SK-N-MC (cell line): Measurements from ENCODE around the gene AMOTL2.

Source experiments
- DNase-seq: peaks from one replicate; pipeline ENCODE4 v3.0.0-alpha.2; 2011; ENCODE audit warnings: low read depth, low spot score
- H3K27ac ChIP-seq: fragments of 200-600 bp; sonication (generic); 2 replicates; pipeline ENCODE4 v1.5.1; 2016; ENCODE audit warnings: mixed run types
- H3K36me3 ChIP-seq: fragments of 200-600 bp; sonication (generic); 2 replicates; pipeline ENCODE4 v1.6.1; 2017; ENCODE audit warnings: antibody characterized with exemption, low read length, mixed read lengths; ENCODE audit not compliant: insufficient read depth
- H3K4me3 ChIP-seq: fragments of 200-600 bp; sonication (generic); 2 replicates; pipeline ENCODE4 v1.5.1; 2016
- H3K9ac ChIP-seq: fragments of 200-600 bp; sonication (generic); 2 replicates; pipeline ENCODE4 v1.8.0; 2017; ENCODE audit warnings: mixed run types, mixed read lengths; ENCODE audit not compliant: insufficient read length
- H3K9me3 ChIP-seq: fragments of 200-600 bp; sonication (generic); 2 replicates; pipeline ENCODE4 v1.6.1; 2017; ENCODE audit warnings: low read depth, mild to moderate bottlenecking, antibody characterized with exemption, low read length, moderate library complexity, mixed read lengths
- EZH2 ChIP-seq: fragments of 200-600 bp; sonication (generic); IDR thresholded peaks from one replicate; pipeline ENCODE4 v1.6.1; 2017; ENCODE audit warnings: antibody characterized with exemption
- FOXP2 ChIP-seq: optimal IDR thresholded peaks from 2 replicates; pipeline ENCODE3; 2011; ENCODE audit warnings: mild to moderate bottlenecking, moderate library complexity; ENCODE audit not compliant: insufficient read depth; ENCODE audit errors: extremely low read length, control extremely low read depth
- POLR2AphosphoS5 ChIP-seq: IDR thresholded peaks from 2 replicates; pipeline ENCODE4 v1.6.1; 2012; ENCODE audit warnings: mild to moderate bottlenecking, low read depth, low read length, borderline replicate concordance

Gene AMOTL2

DNA sequence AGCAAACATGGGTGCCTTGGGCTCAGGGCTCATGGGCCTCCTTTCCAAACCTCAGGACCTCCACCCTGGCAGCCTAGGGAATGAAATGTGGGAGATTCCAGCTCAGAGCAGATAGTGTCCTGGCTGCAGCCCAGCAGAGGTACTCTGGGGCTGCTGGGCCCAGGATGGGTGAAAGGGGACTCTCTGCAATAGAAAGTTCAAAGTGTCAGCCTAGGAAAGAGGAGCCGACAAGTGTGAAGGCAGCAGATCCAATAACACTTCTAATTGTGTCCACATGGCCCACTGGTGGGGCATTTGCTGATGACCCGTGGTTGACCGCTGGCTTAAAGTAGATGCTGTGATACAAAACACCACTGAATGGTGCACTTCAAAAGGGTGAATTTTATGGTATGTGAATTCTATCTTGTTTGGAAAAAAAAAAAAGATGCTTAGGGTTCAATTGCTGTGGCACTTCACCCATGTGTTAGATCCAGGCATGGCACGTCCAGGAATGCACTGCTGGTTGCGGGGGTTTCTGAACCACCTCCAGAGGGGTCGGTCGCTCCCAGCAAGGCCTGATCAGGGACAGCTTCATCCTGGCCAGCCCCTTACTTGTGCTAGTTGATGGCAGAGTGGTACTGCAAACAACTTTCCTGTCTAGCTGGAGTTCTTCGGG lies 20.9 kb downstream of the AMOTL2 start:
- no peak for DNase-seq
- no peak overlapping the region for H3K9ac ChIP-seq
- no peaks in the 10 kb centered on the region for H3K9me3 ChIP-seq
- H3K27ac ChIP-seq, result no peak overlapping the region
- peaks cover 51% of the 10 kb centered on the region for H3K36me3 ChIP-seq
- H3K4me3 ChIP-seq, result no peak overlapping the region
- no peak for TF ChIP-seq FOXP2
- no peak for TF ChIP-seq POLR2AphosphoS5
- no peak for TF ChIP-seq EZH2

DNA sequence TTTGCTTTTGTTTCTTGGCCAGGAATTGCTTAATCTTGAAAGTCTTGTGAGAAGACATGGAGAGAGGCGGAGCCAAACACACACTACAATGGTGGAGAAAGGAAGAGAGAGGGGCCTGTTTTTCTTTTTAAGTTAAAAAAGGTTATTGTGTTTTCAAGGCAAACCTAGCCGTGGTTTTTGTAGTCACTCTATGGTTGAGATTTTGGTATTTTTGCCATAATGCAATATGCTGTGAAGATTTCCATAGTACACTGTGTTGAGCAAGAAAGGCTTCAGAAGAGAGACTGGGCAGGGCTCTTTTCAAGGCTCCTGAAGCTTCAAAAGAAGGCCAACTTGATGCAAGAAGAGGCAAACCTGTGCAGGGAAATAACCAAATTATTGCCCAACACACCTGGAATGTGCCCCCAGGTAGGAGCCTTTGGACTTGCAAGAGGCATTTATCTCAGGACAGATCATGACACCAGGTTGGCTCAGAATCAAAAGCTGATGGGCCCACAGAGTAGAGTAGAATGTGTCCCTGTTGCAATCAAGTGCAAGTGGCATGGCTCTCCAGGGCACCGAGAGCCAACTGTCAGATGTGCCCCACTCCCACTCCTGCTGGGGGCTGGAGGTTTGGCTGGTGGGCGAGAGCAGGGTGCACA lies 22.1 kb downstream of the AMOTL2 start:
- DNase-seq, result no peak
- H3K27ac ChIP-seq, result peak overlapping the region; percentile 29

DNA sequence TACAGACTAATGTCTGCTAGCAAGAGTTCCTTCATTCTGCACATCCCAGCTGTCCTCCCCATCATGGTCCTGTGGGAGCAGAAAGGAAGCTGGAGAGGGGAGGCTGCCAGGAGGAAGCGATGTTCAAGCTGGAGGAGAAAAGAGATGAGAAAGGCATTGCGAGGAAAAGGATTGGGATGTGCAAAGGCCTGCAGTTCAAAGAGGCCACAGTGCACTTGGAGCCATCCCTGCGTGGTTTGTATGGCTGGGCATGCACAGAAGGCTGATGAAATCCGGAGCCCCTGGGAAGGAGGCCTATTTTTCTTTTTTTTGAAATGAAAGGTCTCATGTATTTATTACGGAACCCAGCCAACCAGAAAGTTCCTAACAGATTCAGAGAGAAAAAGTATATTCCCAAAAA lies 22.8 kb downstream of the AMOTL2 start:
- DNase-seq, result no peak
- peaks cover 4% of the 10 kb centered on the region; the same call in 1 of the 2 replicates for H3K9me3 ChIP-seq
- no peak overlapping the region for H3K9ac ChIP-seq
- H3K4me3 ChIP-seq, result no peak overlapping the region
- H3K36me3 ChIP-seq, result peaks cover 34% of the 10 kb centered on the region
- TF ChIP-seq POLR2AphosphoS5, result no peak
- peak overlapping the region; percentile 29 for H3K27ac ChIP-seq

More for the DNA sequence above, 22.1 kb downstream of the AMOTL2 start:
- peaks cover under 1% of the 10 kb centered on the region; the same call in 1 of the 2 replicates for H3K9me3 ChIP-seq
- no peak overlapping the region for H3K9ac ChIP-seq
- no peak overlapping the region for H3K4me3 ChIP-seq
- peaks cover 41% of the 10 kb centered on the region for H3K36me3 ChIP-seq
- TF ChIP-seq POLR2AphosphoS5 (no peak), FOXP2 (no peak), EZH2 (no peak)

DNA sequence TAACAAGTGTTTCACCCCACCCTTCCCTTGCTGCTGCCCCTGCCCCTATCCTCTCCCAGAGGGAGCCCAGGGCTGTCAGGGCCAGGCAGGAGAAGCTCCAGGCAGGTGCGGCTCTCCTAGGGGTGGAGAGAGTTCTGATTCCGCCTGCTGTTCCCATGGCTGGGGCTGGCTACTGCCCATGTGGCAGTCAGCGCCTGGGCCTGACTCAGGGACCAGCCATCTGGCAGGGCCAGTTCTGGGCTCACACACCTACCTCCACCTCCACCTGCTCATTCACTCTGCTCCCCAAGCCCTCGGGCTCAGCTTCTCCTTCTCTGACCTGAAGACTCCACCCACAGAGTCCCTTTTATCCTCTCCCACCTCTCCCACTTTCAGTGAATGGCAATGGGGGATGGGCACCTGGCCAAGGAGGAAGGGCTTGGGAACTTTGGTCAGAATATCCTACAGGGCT lies 23.4 kb downstream of the AMOTL2 start:
- Histone ChIP-seq H3K36me3 (peaks cover 29% of the 10 kb centered on the region), H3K4me3 (no peak overlapping the region), H3K9ac (no peak overlapping the region), H3K9me3 (peaks cover 4% of the 10 kb centered on the region; the same call in 1 of the 2 replicates), H3K27ac (no peak overlapping the region)
- no peak for DNase-seq
- TF ChIP-seq POLR2AphosphoS5, result no peak
- no peak for TF ChIP-seq FOXP2
- TF ChIP-seq EZH2, result no peak

DNA sequence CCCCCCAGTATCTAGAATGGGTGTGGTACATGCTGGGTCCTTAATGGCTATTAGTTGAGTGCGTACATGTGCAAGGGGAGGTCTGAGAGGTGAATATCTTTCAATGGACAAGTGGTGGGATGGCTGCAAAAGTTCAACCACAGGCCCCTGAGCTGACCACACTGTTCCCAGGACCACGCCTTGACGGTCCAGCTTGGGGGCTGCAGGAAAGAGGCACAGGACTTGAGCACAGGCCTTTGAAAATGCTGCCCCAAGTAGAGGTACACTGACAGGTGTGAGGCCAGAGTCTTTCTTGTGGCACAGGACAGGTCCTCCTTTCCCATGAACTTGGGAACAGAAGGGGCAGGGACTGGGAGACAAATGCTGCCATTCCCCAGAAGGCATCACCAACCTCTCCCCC lies 24.0 kb downstream of the AMOTL2 start:
- no peak overlapping the region for H3K27ac ChIP-seq

DNA sequence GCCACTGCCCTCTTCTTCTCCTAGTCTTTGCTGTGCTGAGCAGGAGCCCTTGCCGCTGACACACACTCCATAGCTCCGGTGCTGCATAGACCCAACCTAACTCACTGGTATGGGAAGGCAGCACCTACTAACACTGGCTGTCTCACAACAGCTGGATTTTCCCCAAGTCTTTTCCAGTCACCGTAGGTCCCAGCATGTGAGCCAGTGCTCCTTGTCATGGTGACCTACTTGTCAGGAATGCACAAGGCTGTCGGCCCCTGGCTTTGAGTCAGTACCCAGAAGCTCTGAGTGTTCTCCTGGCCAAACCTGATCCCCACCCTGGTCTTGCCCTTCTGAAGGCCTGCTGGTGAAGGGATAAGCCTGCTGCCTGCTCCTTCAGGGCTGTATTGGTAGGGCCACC lies 25.7 kb downstream of the AMOTL2 start:
- no peak overlapping the region for H3K4me3 ChIP-seq
- no peak for TF ChIP-seq POLR2AphosphoS5
- no peak for TF ChIP-seq EZH2
- H3K36me3 ChIP-seq, result peaks cover 5% of the 10 kb centered on the region
- no peak overlapping the region for H3K9ac ChIP-seq
- H3K27ac ChIP-seq, result no peak overlapping the region
- no peak for DNase-seq
- peaks cover 4% of the 10 kb centered on the region; the same call in 1 of the 2 replicates for H3K9me3 ChIP-seq

More for the DNA sequence above, 24.0 kb downstream of the AMOTL2 start:
- DNase-seq, result no peak
- no peak overlapping the region for H3K9ac ChIP-seq
- H3K9me3 ChIP-seq, result peaks cover 4% of the 10 kb centered on the region; the same call in 1 of the 2 replicates
- H3K36me3 ChIP-seq, result peaks cover 22% of the 10 kb centered on the region
- no peak overlapping the region for H3K4me3 ChIP-seq
- TF ChIP-seq POLR2AphosphoS5, result no peak

DNA sequence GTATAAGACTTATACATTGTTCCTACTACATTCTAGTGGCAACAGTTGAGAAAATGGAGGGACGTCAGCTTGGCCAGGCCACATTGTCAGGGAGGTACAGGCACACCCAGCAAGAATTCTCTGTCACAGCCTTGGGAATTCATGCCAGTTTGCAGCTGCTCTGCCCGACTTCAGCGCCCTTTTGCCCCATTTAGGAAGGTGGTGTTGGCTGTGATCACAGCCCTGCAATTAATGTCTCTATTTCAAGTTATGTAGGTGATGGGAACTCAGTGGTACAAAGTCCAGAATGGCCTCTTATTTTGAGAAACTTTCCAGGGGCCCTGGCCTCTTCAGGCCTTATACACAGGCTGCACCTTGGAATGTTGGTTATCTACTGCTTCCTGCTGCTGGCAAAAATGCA lies 26.7 kb downstream of the AMOTL2 start:
- no peak for DNase-seq
- TF ChIP-seq POLR2AphosphoS5, result no peak
- no peak for TF ChIP-seq FOXP2
- TF ChIP-seq EZH2, result no peak
- H3K27ac ChIP-seq, result no peak overlapping the region
- no peaks in the 10 kb centered on the region for H3K36me3 ChIP-seq
- H3K9me3 ChIP-seq, result peaks cover 4% of the 10 kb centered on the region; the same call in 1 of the 2 replicates
- H3K4me3 ChIP-seq, result no peak overlapping the region
- H3K9ac ChIP-seq, result no peak overlapping the region

DNA sequence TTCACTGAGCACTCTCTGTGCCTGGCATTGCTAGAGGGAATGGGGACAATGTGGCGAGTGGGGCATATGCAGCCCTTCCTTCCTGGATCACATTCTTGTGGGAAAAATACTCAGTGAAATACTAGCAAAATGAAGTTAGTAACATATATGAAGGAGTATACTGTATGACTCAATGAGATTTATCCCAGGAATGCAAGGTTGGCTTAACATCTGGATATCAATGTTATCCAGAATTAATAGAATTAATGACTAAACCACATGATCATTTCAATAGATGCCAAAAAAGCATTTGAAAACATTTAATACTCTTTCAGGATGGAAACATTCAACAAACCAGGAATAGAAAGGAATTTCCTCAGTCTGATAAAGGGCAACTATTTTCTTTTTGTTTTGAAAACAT lies 27.5 kb downstream of the AMOTL2 start:
- no peak overlapping the region for H3K27ac ChIP-seq
- DNase-seq, result no peak
- peaks cover 4% of the 10 kb centered on the region; the same call in 1 of the 2 replicates for H3K9me3 ChIP-seq
- no peak overlapping the region for H3K4me3 ChIP-seq
- TF ChIP-seq POLR2AphosphoS5 (no peak), EZH2 (no peak), FOXP2 (no peak)
- no peak overlapping the region for H3K9ac ChIP-seq
- no peaks in the 10 kb centered on the region for H3K36me3 ChIP-seq
